NCI-H1048 (cell line): ENCODE measurements around the gene AMN1.

ENCODE experiments used
- DNase-seq: peaks from one replicate; lab custom pipeline; 2025; lab: John Stamatoyannopoulos, UW

AMN1 gene

DNA sequence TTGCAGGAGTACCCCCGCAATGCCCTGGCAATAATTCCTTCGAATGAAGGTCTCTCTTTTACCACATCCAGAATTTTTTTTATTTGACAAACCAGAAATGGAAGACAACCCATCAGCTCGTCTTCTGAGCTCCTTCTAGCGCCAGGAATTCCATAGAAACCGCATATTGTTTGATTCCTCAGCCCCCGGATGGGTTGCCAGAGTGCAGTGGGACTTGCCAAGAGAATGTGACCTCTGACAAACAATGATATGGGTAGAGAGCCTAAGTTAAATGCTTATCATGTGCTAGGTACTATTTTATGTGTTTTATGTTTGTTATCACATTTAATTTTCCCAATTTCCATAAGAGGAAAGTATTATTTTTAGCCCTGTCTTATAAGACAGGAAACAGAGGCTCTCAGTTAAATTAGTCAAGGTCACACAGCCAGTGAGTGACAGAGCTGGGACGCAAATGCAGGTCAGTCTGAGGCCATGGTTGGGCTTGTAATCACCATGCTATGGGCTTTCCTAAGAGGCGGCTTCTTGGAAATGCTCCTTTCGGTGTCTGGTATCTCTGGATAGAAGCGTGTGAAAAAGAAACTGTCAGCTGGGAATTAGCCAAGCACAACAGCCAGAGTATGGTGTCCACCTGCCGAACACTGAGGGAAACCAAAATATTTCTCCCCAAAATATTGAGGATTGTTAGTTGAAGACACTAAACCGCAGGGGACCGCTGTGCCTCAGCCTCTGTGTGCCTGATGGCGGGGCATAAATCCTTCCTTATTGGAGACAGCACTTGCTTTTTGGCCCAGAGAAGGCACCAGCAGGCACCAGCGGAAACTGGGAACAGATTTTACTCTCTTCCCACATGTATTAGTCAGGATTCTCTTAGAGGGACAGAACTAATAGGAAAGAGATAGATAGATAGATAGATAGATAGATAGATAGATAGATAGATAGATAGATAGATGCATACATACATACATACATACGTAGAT, 98.8 kb downstream of the AMN1 start:
- no peak for DNase-seq

DNA sequence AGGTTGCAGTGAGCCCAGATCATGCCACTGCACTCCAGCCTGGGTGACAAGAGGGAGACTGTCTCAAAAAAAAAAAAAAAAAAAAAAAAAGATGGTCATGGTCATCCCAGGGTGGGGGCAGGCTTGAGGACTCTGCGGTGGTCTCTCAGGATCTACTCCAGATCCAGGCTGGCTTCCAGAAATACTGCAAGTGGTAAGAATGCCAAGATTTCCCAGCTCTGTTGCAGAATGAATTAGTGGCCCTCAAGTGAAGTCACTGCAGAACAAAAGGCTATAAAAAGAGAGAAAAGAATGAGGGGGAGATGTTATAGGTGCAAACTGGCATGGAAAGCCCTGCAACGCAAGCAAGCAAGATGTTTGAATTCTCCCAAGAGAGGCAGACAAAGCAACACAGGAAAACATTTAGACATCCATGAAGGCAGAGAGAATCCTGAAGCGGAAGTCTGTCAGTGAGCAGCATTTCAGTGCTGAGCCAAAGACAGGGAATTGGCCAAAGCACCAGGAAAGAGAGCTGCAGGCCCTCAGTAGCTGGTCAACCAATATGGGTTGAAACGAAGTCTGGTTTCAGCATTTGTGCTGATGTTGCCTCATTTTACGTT, 101.3 kb downstream of the AMN1 start:
- DNase-seq = no peak

DNA sequence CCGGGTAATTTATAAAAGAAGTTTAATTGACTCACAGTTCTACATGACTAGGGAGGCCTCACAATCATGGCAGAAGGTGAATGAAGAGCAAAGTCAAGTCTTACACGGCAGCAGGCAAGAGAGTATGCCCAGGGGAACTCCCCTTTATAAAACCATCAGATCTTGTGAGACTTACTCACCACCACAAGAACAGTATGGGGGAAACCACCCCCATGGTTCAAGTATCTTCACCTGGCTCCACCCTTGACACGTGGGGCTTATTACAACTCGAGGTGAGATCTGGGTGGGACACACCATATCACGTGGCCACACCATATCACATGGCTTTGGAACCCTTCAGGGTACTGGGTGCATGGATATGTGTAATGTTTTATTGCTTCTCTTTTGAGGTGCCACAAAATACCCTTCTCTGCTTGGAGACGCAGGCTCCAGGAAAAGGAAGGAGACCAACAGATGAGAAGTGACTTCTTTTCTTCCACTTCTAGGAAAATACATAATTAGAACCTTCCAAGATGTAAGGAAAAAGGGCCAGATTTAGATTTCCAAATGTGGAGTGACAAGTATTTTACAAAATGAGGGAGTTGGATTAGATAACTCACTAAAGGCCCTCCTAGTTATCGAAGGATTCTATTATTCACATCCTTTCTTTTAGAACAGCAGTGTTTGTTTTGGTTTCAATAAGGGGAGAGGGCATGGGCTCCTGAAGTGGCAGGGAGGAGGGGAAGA, 102.4 kb downstream of the AMN1 start:
- no peak for DNase-seq

DNA sequence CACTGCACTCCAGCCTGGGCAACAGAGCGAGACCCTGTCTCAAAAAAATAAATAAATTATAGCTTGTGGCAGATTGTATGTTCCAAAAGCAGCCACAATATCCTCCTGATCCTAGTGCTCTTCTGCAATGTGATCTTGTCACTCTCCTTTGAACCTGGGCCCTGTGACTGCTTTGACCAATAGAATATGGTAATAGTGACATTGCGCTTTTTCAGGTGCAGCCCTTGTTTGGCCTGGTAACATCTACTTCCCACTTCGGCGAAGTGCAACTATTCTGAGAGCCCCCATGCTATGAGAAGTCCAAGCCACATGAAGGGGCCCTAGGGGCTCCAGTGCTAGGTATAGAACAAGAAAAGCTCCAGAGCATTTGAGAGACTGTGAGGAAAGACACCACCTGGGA, 106.8 kb downstream of the AMN1 start:
- no peak for DNase-seq
